Fibroblast of skin of right quadriceps (primary cell): Measurements from ENCODE around the gene RTN3.
"Not testable (repeated sequence)": the region's sequence is repeated elsewhere in the genome, so short reads cannot be mapped to it uniquely, and the experiment has no call there.

Source experiments
- DNase-seq: peaks from one replicate; pipeline ENCODE4 v3.0.0-alpha.2; 2013

Gene RTN3, protein sequence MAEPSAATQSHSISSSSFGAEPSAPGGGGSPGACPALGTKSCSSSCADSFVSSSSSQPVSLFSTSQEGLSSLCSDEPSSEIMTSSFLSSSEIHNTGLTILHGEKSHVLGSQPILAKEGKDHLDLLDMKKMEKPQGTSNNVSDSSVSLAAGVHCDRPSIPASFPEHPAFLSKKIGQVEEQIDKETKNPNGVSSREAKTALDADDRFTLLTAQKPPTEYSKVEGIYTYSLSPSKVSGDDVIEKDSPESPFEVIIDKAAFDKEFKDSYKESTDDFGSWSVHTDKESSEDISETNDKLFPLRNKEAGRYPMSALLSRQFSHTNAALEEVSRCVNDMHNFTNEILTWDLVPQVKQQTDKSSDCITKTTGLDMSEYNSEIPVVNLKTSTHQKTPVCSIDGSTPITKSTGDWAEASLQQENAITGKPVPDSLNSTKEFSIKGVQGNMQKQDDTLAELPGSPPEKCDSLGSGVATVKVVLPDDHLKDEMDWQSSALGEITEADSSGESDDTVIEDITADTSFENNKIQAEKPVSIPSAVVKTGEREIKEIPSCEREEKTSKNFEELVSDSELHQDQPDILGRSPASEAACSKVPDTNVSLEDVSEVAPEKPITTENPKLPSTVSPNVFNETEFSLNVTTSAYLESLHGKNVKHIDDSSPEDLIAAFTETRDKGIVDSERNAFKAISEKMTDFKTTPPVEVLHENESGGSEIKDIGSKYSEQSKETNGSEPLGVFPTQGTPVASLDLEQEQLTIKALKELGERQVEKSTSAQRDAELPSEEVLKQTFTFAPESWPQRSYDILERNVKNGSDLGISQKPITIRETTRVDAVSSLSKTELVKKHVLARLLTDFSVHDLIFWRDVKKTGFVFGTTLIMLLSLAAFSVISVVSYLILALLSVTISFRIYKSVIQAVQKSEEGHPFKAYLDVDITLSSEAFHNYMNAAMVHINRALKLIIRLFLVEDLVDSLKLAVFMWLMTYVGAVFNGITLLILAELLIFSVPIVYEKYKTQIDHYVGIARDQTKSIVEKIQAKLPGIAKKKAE

DNA sequence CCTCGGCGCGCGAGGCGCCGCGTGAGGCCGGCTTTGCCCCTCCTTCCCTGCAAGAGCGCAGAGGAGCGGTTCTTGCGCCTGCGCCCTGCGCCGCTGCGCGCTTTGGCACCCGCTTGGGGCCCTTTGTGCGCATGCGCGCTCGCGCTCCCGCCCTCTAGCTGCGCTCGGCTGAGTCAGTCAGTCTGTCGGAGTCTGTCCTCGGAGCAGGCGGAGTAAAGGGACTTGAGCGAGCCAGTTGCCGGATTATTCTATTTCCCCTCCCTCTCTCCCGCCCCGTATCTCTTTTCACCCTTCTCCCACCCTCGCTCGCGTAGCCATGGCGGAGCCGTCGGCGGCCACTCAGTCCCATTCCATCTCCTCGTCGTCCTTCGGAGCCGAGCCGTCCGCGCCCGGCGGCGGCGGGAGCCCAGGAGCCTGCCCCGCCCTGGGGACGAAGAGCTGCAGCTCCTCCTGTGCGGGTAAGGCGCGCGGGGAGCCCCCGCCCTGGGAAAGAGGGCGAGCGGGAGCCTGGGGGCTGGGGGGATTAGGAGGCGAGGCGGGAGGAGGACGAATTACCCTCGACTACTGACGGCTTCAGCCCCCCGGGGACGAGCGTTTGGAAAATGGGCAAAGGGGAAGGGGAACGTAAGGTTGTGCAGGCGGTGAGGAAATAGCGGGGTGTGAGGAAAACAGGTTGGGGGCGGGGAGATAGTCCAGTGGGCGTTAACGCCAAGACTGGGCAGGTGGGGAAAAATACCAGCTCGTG lies at the start of gene RTN3:
Gene RTN3 (plus strand): TSS at position 180 of the 745 bp plus-strand sequence. CDS start 137 bp downstream, at position 317.
- DNase-seq, result peak; percentile 98

DNA sequence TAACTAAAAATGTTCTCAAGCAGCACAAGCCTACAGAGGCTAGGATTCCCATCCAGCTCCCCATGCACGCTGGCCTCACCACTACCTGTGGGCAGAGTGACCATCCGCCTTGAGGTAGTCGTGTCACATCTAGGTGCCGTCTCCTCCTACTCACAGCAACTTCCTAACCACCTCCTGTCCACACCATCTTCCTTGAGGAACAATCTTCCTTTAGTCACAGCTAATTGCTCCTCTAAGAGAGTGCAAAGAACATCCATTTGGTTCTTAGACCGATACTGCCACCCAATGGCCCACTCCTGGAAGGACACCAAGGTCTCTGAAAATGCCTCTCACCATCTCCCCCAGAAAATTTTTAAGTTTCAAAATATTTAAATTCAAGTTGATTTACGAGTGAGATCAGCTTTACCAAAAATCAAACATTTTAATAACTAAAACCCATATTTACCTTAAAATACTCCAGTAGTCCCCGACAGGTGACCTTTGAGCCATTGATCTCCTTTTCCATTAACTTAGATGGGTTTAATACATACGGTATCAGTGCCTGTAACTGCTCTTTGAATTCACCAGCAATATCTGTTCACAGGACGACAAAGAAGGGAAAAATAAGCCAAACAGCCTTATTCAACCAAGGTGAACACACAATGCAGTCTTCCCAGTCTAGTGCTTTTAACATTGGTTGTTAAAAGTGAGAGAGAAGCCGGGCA lies 45.4 kb upstream of the RTN3 start:
- DNase-seq, result peak; percentile 50

DNA sequence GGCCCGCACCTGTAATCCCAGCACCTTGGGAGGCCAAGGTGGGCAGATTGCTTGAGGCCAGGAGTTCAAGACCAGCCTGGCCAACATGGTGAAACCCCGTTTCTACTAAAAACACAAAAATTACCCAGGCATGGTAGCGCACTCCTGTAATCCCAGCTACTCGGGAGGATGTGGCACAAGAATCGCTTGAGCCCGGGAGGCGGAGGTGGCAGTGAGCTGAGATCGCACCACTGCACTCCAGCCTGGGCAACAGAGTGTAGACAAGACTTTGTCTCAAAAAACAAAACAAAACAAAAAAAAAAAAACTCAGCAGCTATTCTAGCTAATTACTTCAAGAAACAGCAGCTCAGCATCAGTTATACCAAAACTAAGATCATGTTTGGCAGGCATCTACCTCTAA lies 42.9 kb upstream of the RTN3 start:
- DNase-seq, result not testable (repeated sequence)

DNA sequence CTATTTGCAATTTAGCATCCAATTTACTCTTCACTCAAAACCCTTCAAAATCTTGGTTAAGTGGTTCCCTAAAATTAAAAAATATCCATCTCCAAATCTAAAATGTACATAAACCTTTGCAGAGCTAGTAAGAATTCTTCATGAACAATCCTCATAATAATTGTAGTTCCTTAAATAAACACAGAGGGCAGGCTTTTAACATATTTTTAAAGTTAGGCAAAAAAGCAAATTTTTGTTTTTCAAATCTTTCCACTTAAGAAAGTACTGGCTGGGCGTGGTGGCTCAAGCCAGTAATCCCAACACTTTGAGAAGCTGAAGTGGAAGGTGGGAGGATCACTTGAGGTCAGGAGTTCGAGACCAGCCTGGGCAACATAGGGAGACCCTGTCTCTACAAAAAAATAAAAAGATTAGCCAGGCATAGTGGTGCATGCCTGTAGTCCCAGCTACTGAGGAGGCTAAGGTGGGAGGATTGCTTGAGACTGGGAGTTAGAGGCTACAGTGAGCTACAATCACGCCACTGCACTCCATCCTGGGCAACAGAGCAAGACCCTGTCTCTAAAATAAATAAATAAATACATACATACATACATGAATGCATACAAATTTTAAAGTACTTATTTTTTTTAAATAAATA lies 42.0 kb upstream of the RTN3 start:
- DNase-seq, result peak; percentile 9

DNA sequence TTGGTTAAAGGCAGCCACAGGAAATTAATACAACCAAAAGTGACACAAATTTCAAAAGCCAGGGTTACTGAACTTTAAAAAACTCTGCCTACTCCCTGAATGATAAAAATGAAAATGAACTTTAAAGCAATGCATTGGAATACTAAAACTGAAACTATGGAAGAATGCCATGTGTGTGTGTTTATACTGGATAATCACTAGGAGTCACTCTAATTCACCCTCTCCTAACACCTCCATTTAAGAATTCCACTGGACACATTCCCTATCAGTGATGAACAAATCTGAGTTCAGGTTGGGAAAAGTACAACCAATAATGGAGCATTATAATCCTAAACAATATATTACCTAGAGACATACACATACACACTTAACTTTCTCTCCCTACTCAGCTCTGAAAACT lies 39.6 kb upstream of the RTN3 start:
- DNase-seq, result peak; percentile 14

DNA sequence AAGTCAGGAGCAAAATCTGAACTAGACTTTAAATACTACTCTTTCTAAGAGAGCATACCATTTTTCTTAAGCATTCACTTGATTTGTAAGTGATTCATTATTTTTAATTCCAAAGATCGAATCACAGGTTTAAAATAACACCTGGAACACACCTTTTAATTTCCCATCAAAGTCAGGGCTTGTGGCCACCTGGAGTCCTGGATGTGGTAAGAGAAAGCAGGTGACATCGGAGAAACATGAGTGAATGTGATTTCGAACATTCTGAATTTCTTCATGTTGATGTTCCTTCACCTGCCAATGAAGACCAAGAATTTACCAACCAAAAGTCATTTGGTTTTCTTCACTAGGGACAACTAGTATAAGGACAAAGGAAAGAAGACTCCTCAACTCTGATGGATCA lies 38.1 kb upstream of the RTN3 start:
- DNase-seq, result no peak

DNA sequence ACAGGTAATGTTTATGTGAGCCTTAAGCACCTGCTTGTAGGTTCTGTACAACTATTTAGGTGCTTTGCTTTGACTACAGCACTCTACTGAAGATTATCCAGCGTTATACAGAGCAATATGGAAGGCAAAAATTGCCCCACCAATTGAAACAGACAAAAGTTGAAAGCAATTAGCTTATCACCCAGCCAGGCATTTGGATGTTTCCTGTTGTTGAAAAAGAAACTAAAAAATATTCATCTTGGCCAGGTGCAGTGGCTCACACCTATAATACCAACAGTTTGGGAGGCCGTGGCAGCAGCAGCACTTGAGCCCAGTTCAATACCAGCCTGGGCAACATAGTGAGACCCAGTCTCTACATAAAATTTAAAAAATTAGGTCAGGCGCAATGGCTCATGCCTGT lies 28.6 kb upstream of the RTN3 start:
- no peak for DNase-seq

DNA sequence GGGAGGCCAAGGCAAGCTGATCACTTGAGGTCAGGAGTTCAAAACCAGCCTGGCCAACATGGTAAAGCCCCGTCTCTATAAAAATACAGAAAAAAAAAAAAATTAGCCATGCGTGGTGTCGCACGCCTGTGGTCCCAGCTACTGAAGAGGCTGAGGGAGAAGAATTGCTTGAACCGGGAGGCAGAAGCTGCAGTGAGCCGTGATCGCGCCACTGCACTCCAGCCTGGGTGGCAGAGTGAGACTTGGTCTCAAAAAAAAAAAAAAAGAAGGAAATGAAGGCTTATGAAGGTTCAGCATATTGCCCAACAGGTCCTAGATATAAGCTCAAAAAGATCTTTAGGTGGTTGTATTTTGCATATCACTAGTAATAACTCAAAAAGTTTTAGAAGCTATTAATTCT lies 20.3 kb upstream of the RTN3 start:
- DNase-seq, result no peak

DNA sequence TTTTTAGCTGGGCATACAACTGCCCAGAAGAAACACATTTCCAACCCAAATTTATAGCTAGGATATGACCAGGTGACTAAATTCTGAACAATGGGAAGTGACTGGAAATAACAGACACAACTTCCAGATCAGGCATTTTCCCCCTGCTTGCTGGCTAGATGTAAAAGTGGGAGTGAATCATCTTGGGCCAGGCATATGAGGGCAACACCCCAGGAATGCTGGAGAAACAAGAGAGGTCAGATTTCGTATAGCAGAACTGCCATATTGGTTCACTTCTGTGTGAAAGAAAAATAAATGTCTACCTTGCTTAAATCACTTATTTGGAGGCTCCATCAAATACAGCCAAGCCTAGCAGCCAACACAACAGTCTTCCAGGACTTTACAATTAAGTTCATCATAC lies 17.5 kb upstream of the RTN3 start:
- DNase-seq, result peak; percentile 72

DNA sequence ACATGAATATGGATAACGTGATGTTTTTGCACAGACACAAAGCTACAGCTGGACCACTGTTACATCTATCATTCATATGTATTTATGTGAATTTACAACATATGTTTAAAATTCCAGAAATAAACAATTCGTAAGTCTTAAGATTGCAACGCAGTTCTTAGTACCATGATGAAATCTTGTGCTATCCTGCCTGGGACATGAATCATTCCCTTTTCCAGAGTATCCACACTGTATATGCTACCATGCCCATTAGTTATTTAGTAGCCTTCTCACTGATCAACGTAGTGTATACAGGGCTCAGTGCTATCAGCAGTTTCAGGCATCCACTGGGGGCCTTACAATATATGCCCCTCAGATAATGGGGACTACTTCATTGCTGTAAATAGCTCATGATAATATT lies 14.4 kb upstream of the RTN3 start:
- DNase-seq, result peak; percentile 67

DNA sequence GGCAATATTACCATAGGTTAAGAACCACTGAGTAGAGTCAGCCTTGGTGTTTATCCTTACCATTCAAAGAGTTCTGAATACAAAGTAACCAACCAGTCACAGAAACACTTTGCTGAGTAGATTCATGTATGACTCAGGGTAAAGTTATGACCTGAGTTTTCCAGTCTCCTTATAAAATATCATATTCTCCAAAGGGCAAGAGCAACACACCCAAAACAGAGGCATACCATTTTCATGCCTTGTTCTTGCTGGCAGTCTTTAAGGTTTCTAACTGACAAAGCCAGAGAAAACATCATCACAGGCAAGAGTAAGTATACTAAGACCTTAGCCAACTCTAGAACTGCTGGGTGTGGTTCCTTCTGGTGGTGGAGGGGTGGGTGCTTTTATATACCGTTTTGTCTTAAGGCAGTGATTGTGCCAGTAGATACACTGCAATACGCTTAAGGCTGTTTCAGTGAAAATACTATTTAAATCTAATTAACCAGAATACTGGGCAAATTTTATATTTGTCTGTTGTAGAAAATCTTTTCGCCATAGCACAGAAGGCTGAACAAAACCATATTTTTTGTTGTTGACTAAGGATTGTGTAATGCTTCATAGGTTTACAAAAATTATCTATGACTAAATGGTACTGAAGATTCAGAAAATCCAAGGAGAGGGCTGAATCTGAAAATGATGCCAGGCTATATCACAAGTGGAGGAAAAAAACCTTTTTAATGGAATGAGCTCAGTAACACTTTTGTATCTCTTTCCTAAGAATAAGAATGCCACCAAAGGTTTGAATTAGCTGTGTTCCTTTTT lies 13.1 kb upstream of the RTN3 start:
- peak; percentile 94 for DNase-seq

DNA sequence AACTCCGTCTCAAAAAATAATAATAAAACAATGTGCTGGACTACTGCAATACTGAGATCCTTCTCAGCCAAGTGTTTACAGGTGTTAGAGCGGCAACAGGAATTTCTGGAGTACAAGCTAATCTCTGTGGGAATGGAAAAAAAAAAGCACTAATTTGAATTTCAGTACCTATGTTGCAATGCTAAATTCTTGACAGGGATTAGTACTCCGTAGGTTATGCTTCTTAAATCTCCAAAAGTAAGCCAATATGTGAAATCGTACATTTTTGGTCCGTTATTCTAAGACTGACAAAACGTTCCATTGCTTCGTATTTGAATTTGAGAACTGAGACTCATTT lies 11.2 kb upstream of the RTN3 start:
- no peak for DNase-seq

DNA sequence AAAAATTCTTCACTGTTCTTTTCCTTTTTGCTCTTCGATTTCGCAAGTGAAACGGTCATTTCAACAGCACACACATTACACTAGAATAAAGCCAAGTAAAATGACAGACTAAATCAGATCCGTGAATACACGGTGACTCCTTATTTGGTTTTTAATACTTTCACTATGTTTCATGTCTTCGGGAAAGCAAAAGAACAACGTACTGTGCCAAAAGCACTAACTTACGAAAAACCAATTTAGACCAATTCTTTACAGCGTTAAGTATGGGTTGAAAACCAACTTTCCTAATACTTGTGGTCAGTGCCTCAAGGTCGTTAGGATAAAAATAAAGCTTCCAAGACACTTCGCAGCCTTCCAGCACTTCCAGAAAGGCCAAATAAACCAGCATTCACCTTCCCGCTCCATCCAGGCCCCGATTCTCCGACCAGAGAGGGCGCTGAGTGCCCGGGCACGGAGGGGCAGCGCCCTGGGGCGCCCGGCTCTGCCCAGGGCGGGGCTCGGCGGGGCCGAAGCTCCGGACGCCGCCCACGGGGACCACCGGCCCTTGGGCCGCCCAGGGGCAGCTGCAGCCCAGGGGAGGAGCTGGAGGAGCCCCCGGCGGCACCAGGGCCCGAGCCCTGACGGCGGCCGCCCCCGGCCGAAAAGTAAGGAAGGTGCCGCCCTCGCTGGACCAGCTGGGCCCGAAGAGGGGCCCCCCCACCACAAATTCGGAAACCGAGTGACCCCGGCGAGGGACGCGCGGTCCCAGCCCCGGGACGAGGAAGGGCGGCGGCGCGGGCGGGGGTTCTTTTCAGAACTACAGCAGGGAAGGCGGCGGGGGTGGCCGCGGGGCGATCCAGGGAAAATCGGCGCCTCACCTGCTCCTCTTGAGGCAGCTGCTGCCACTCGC lies 10.6 kb upstream of the RTN3 start:
- DNase-seq, result peak; percentile 53

DNA sequence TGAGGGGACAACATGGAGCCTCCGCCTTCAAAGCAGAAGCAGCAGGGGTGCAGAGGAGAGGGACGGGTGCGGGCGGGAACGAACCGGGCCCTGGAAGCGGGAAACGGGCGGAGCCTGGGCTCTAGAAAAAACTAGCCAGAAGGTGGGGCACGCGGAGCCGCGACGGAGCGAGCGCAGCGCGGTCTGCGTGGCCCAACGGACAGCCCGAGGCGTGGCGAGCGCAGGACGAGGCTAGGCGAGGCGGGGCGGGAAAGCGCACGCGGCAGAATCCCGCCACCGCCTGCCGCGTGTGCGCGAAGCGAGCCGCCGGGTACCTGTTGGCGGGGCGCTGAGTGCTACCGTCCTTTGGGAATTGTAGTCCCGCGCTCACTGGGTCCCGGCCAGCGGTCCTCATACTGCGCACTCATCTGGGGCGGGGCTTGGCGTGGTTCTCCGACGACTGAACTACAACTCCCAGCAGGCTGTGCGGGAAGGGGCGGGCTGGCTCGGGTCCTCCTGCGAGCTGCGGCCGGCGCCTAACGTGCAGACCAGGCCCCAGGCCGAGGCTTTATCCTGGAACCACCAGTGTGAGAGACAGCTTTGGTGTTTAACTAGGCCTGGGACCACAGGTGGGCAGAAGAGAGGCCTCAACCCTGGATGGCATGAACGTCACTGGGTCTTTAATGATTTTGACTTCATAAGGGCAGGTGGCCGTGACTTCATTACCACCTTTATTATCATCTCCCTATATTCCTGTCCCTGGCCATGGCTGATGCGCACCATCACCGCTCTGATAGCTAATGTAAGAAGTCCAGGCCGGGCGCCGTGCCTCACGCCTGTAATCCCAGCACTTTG lies 9.8 kb upstream of the RTN3 start, which contains the start of gene ATL3:
Gene ATL3 (minus strand): TSS at position 55 of the 834 bp plus-strand sequence. CDS start 41 bp downstream, at position 14.
- DNase-seq, result peak; percentile 96

DNA sequence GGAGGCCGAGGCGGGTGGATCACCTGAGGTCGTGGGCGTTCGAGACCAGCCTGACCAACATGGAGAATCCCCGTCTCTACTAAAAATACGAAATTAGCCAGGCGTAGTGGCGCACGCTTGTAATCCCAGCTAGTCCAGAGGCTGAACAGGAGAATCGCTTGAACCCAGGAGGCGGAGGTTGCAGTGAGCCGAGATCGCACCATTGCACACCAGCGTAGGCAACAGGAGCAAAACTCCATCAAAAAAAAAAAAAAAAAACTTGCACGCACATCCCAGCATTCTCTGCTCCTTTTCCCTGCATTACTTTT lies 9.2 kb upstream of the RTN3 start:
- no peak for DNase-seq

DNA sequence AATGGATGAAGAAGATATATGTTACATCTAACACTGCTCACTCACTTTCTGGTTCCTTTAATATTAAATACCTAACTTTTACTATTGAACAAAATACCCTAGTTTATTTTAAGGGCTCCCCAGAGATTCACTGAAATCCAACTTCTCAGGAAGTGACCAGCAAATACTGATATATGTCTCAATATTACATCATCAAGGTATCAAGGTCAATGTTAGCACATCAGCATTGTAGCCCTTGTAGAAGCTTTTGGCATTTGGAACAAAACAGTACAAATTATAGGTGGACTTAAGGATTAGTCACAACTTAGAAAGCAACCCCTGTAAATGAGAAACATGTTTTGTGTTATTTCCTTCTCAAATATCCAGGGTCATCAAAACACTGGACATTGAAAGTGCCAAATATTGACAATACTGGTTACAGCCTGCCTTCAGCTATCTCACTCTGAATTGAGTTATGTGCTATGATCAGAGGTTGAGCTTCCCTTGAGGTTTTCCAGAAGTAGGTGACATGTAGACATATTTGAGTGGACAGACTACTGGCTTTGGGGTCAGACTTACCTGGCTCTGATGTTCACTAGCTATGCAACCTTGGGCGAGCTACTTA lies 8.3 kb upstream of the RTN3 start:
- DNase-seq, result peak; percentile 40

DNA sequence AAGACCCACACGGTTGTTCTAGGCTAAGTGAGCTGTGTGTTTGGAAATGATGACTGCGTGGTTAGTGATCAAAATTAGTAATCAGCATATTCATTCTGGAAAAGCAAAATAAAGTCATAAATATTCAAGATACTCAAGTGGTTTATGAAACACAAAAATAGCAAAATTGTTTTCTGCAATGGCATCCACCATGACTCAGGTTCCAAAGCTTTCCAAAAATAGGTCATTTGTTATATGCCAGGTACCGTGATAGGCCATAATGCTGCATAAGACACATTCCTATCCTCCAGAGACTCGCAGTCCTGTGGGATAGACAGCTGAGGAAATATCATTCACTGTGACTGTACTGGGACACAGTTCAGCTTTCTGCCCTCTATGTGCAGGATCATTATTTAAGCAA lies 7.7 kb upstream of the RTN3 start:
- DNase-seq, result peak; percentile 62

DNA sequence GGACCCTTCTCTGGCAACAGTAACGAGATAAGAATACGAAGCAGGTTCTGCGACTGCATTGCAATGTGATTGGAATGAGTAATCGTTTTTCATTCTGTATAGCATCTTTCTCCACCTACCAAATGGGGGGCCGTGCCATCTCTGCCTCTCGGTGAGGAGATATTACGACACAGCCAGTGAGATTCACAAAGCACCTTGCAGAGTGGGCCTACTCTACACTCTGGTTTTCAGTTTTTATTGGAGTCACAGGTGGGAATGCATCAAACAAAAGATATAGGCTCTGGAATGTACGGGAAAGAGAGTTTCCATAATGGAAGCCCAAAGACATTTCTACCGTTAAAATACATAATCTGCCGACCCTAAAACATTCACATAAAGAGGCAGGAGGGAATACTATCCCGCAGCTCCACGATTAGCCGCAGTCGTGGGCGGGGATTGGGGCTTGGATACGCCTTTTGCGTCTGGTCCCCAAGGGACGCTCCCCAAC lies 423 bp upstream of the RTN3 start:
- no peak for DNase-seq
